ENCODE measurements around the gene IFI27L2. TPM values are rescaled to one million over a fixed set of nuclear protein-coding genes. Genes with fewer than 3 reads are reported as not detected.

Gene IFI27L2
- total and polyA plus RNA-seq, 4 donors: 1.7 to 7.2 (median 6.1) TPM

- Histone ChIP-seq H3K36me3 (ENCODE audit: control insufficient read depth in 4 of 4, insufficient read depth in 3 of 4, low read depth in 1 of 4, low read length in 3 of 4) (no peaks in the 10 kb centered on the region), H3K4me1 (ENCODE audit: control insufficient read depth in 4 of 4, insufficient read depth in 4 of 4, low read length in 3 of 4) (no peaks in the 10 kb centered on the region), H3K27me3 (ENCODE audit: control insufficient read depth in 4 of 4, insufficient read depth in 4 of 4, low read length in 3 of 4) (no peaks in the 10 kb centered on the region), H3K9ac (ENCODE audit: low read depth in 1 of 2, low read length in 2 of 2) (no peak overlapping the region), H3K4me3 (ENCODE audit: low read depth in 1 of 3, low read length in 3 of 3) (no peak overlapping the region), H3K27ac (ENCODE audit: low read depth in 1 of 2, low read length in 2 of 2) (no peak overlapping the region), H3K9me3 (ENCODE audit: control insufficient read depth in 4 of 4, low read length in 3 of 4) (no peaks in the 10 kb centered on the region)
- WGBS: 97% methylated on average over 4 of the region's 4 CpGs
- TF ChIP-seq REST (IDR thresholded peaks at IDR 0.05): no peak
- no peak for TF ChIP-seq SP1 (IDR thresholded peaks at IDR 0.05)
- no peak for TF ChIP-seq HNF4G (IDR thresholded peaks at IDR 0.05)
- TF ChIP-seq RAD21 (IDR thresholded peaks at IDR 0.05): no peak
- no peak for TF ChIP-seq CTCF (IDR thresholded peaks at IDR 0.05; ENCODE audit: low read depth, low read length, missing input control)
- TF ChIP-seq ZBTB33 (IDR thresholded peaks at IDR 0.05): no peak
- no peak for TF ChIP-seq RXRA (IDR thresholded peaks at IDR 0.05)
- TF ChIP-seq ATF3 (IDR thresholded peaks at IDR 0.05): no peak
- TF ChIP-seq NR2F2 (IDR thresholded peaks at IDR 0.05): no peak
- no peak for TF ChIP-seq YY1 (IDR thresholded peaks at IDR 0.05)
- TF ChIP-seq EGR1 (IDR thresholded peaks at IDR 0.05; ENCODE audit: low read depth in 2 of 2): no peak
- no peak for TF ChIP-seq JUND (IDR thresholded peaks at IDR 0.05)
- no peak for TF ChIP-seq FOXA2 (IDR thresholded peaks at IDR 0.05)
- TF ChIP-seq TAF1 (conservative IDR thresholded peaks at IDR 0.05): no peak
- TF ChIP-seq HNF4A (conservative IDR thresholded peaks at IDR 0.05): no peak
- DNase-seq (ENCODE audit: low spot score): no peak
Observed at GRCh38 chr14:94097091-94097490, 32.3 kb downstream of the IFI27L2 start.

- DNase-seq (ENCODE audit: low spot score): no peak
- Histone ChIP-seq H3K27ac (ENCODE audit: low read depth in 1 of 2, low read length in 2 of 2) (no peak overlapping the region), H3K9me3 (ENCODE audit: control insufficient read depth in 4 of 4, low read length in 3 of 4) (no peaks in the 10 kb centered on the region), H3K36me3 (ENCODE audit: control insufficient read depth in 4 of 4, insufficient read depth in 3 of 4, low read depth in 1 of 4, low read length in 3 of 4) (no peaks in the 10 kb centered on the region), H3K9ac (ENCODE audit: low read depth in 1 of 2, low read length in 2 of 2) (no peak overlapping the region), H3K27me3 (ENCODE audit: control insufficient read depth in 4 of 4, insufficient read depth in 4 of 4, low read length in 3 of 4) (no peaks in the 10 kb centered on the region), H3K4me3 (ENCODE audit: low read depth in 1 of 3, low read length in 3 of 3) (no peak overlapping the region), H3K4me1 (ENCODE audit: control insufficient read depth in 4 of 4, insufficient read depth in 4 of 4, low read length in 3 of 4) (no peaks in the 10 kb centered on the region)
- TF ChIP-seq HNF4G (IDR thresholded peaks at IDR 0.05): no peak
- WGBS: 96% methylated on average over 2 of the region's 2 CpGs
Observed at GRCh38 chr14:94093418-94093817, 36.0 kb downstream of the IFI27L2 start.
